CD4-positive, alpha-beta T cell (primary cell): Measurements from ENCODE around the gene KLHL5. TPM values are rescaled to one million over a fixed set of nuclear protein-coding genes. Genes with fewer than 3 reads are reported as not detected.

ENCODE experiments used
- ATAC-seq: fragments of 200-7000 bp; cut with Tn5 transposase; one replicate; pipeline ENCODE4 v1.10.0; 2022; ENCODE audit warnings: mild to moderate bottlenecking; ENCODE audit not compliant: poor library complexity
- CTCF ChIA-PET: fragments of 350-600 bp; sonication (Branson Sonifier 250); formaldehyde crosslinking; loops from one replicate; lab custom pipeline; 2021; ENCODE audit warnings: antibody characterized with exemption, inconsistent platforms; lab: Charles Lee
- POLR2A ChIA-PET: fragments of 350-600 bp; sonication (Branson Sonifier 250); formaldehyde crosslinking; loops from one replicate; lab custom pipeline; 2021; ENCODE audit warnings: antibody characterized with exemption, inconsistent platforms; lab: Charles Lee
- DNase-seq, 14 experiments: peaks; one replicate each; pipeline ENCODE4 v3.0.0-alpha.2; 2013 to 2020; ENCODE audit warnings: mixed read lengths in 2 of 14
- H3K27ac ChIP-seq, 2 donors: one replicate each; pipeline versions ENCODE4 v1.5.1 to v1.7.0; 2013; ENCODE audit warnings: low read length in 2 of 2, low read depth in 1 of 2, mild to moderate bottlenecking in 1 of 2
- H3K27me3 ChIP-seq, 2 experiments: 1 replicate in 1 of 2; 2 replicates in 1 of 2; pipeline versions ENCODE4 v1.6.1 to v1.7.0; 2013; ENCODE audit warnings: low read length in 2 of 2, control low read depth in 1 of 2, mild to moderate bottlenecking in 1 of 2, moderate library complexity in 1 of 2; ENCODE audit not compliant: insufficient read depth in 2 of 2, control insufficient read depth in 1 of 2
- H3K36me3 ChIP-seq: one replicate; pipeline ENCODE4 v1.6.1; 2013; ENCODE audit warnings: low read length, control low read depth; ENCODE audit not compliant: insufficient read depth
- H3K4me1 ChIP-seq: one replicate; pipeline ENCODE4 v1.6.1; 2013; ENCODE audit warnings: low read length, control low read depth; ENCODE audit not compliant: insufficient read depth
- H3K4me3 ChIP-seq: one replicate; pipeline ENCODE4 v1.5.1; 2013; ENCODE audit warnings: mild to moderate bottlenecking, low read length, moderate library complexity
- H3K9me3 ChIP-seq, 2 experiments: 1 replicate in 1 of 2; 2 replicates in 1 of 2; pipeline versions ENCODE4 v1.6.1 to v1.7.0; 2013; ENCODE audit warnings: low read length in 2 of 2, mild to moderate bottlenecking in 2 of 2, control low read depth in 1 of 2, moderate library complexity in 1 of 2; ENCODE audit not compliant: control insufficient read depth in 1 of 2, insufficient read depth in 1 of 2
- H3K27ac Mint-ChIP-seq: one replicate; pipeline ENCODE4 v1.8.0; 2020; ENCODE audit warnings: mixed read lengths
- H3K27me3 Mint-ChIP-seq: one replicate; pipeline ENCODE4 v1.8.0; 2021; ENCODE audit warnings: mixed read lengths
- H3K36me3 Mint-ChIP-seq: one replicate; pipeline ENCODE4 v1.8.0; 2021; ENCODE audit warnings: low read depth, mixed read lengths
- H3K4me1 Mint-ChIP-seq: one replicate; pipeline ENCODE4 v1.8.0; 2021; ENCODE audit warnings: low read depth, mixed read lengths
- H3K4me3 Mint-ChIP-seq: one replicate; pipeline ENCODE4 v1.8.0; 2020; ENCODE audit warnings: mild to moderate bottlenecking, mixed read lengths
- H3K9me3 Mint-ChIP-seq: one replicate; pipeline ENCODE4 v1.8.0; 2020; ENCODE audit warnings: mixed read lengths
- CTCF ChIP-seq: fragments of 200-600 bp; IDR thresholded peaks from one replicate; pipeline ENCODE4 v1.8.0; 2022; ENCODE audit warnings: antibody characterized with exemption, mild to moderate bottlenecking
- intact Hi-C, 2 experiments: fragments of 100-400 bp; cut with DNase I in 1 of 2; cut with micrococcal nuclease in 1 of 2; formaldehyde crosslinking; loops; one replicate each; pipeline versions ENCODE4 v1.15.1 to v1.9.0; 2023 to 2025; cut with DNase I, micrococcal nuclease
- total RNA-seq, 174 experiments: library from RNA in 2 of 174; stranded (reverse) in 2 of 174; gene quantifications; one replicate each; pipeline ENCODE4 v1.2.3 and lab custom pipeline; 2021 to 2026

The KLHL5 gene
- total RNA-seq, 2 experiments from 2014 or later, result 17.7 to 18.6 TPM

- Histone ChIP-seq H3K4me3 (no peak overlapping the region), H3K36me3 (no peaks in the 10 kb centered on the region), H3K9me3 (no peaks in the 10 kb centered on the region), H3K4me1 (no peaks in the 10 kb centered on the region), H3K27me3 (no peaks in the 10 kb centered on the region), H3K27ac (no peak overlapping the region)
- intact Hi-C loops, result no loop called here
- no peak for TF ChIP-seq CTCF
- DNase-seq, result no peak
- Mint-ChIP-seq H3K27me3 (no peaks in the 10 kb centered on the region), H3K4me1 (no peaks in the 10 kb centered on the region), H3K9me3 (no peaks in the 10 kb centered on the region), H3K4me3 (no peak overlapping the region), H3K27ac (no peak overlapping the region), H3K36me3 (peaks cover 12% of the 10 kb centered on the region)
- ATAC-seq, result no peak
- CTCF ChIA-PET, result interaction anchor here (1.1 kb wide), 1 partner anchor 10 kb away, joined by 3 read pairs; no protein-coding TSS in a partner anchor
- POLR2A ChIA-PET, result no interaction called here
Measured at GRCh38 chr4:39125600-39125985, 63.6 kb downstream of the KLHL5 start.

- H3K27ac Mint-ChIP-seq, result no peak overlapping the region
- CTCF ChIA-PET, result no interaction called here
Measured at GRCh38 chr4:39126256-39127095, 64.4 kb downstream of the KLHL5 start.

GRCh38 chr4:39133623-39134022 is 71.6 kb downstream of the KLHL5 start:
- H3K27me3 ChIP-seq, result no peaks in the 10 kb centered on the region
- ChIA-PET CTCF (interaction anchor here (1.0 to 3.2 kb wide), 2 partner anchors 231 to 374 kb away, joined by 3 to 77 read pairs; no protein-coding TSS in a partner anchor), POLR2A (interaction anchor here (1.2 kb wide), 1 partner anchor 231 kb away, joined by 6 read pairs; no protein-coding TSS in a partner anchor)
- Mint-ChIP-seq H3K4me3 (no peak overlapping the region), H3K27me3 (no peaks in the 10 kb centered on the region), H3K9me3 (no peaks in the 10 kb centered on the region), H3K36me3 (no peaks in the 10 kb centered on the region), H3K4me1 (peaks cover 12% of the 10 kb centered on the region), H3K27ac (no peak overlapping the region)
- no peak for TF ChIP-seq CTCF
- H3K27ac ChIP-seq, result no peak overlapping the region
- no peaks in the 10 kb centered on the region for H3K9me3 ChIP-seq
- DNase-seq (no peak), ATAC-seq (no peak)
- intact Hi-C loops, result loop anchor here (2.0 kb wide), 1 partner anchor 373 kb away; no protein-coding TSS in a partner anchor
- H3K36me3 ChIP-seq, result no peaks in the 10 kb centered on the region
- no peak overlapping the region for H3K4me3 ChIP-seq
- H3K4me1 ChIP-seq, result peaks cover 6% of the 10 kb centered on the region

More at GRCh38 chr4:39126256-39127095, 64.4 kb downstream of the KLHL5 start:
- Mint-ChIP-seq H3K4me1 (no peaks in the 10 kb centered on the region), H3K9me3 (no peaks in the 10 kb centered on the region), H3K36me3 (peaks cover 10% of the 10 kb centered on the region), H3K27me3 (no peaks in the 10 kb centered on the region), H3K4me3 (no peak overlapping the region)
- intact Hi-C loops, result no loop called here
- Histone ChIP-seq H3K4me3 (no peak overlapping the region), H3K4me1 (no peaks in the 10 kb centered on the region), H3K27me3 (no peaks in the 10 kb centered on the region), H3K9me3 (no peaks in the 10 kb centered on the region), H3K36me3 (no peaks in the 10 kb centered on the region), H3K27ac (no peak overlapping the region)
- ATAC-seq (no peak), DNase-seq (no peak)
- no peak for TF ChIP-seq CTCF
- POLR2A ChIA-PET, result no interaction called here
